H1 (cell line): ENCODE data around the gene GJD2. TPM values are rescaled to one million over a fixed set of nuclear protein-coding genes. Genes with fewer than 3 reads are reported as not detected.
A peak's percentile ranks its signal among the peaks of the same experiment; 100 is the strongest.

Experiments
- CTCF ChIA-PET: fragments of 300-600 bp; sonication (Branson Sonifier 250); formaldehyde crosslinking; loops from one replicate; lab custom pipeline; 2021; ENCODE audit not compliant: partially characterized antibody; lab: Charles Lee
- POLR2A ChIA-PET: fragments of 300-600 bp; sonication (Branson Sonifier 250); formaldehyde crosslinking; loops from one replicate; lab custom pipeline; 2021; ENCODE audit warnings: inconsistent platforms; ENCODE audit not compliant: partially characterized antibody; lab: Charles Lee
- DNase-seq, 2 experiments: peaks; one replicate each; pipeline versions ENCODE4 v3.0.0 to v3.0.0-alpha.2; 2010 to 2022; ENCODE audit warnings: low spot score in 2 of 2, low read depth in 1 of 2, mixed read lengths in 1 of 2
- FAIRE-seq: peaks from 2 replicates; lab custom pipeline; 2011; peaks lifted over from hg19 to GRCh38; lab: Jason Lieb, UNC
- H2AFZ ChIP-seq: 2 replicates; pipeline ENCODE4 v1.8.1; 2012; ENCODE audit warnings: low read length, inconsistent platforms
- H2AK5ac ChIP-seq: 2 replicates; pipeline ENCODE4 v1.6.1; 2013; ENCODE audit warnings: low read depth, low read length
- H2BK120ac ChIP-seq: replicated peaks from 2 replicates; pipeline ENCODE3; 2013; ENCODE audit warnings: low read depth, low read length, inconsistent platforms
- H2BK12ac ChIP-seq: 2 replicates; pipeline ENCODE4 v1.6.1; 2013; ENCODE audit warnings: low read depth, low read length
- H2BK15ac ChIP-seq: 2 replicates; pipeline ENCODE4 v1.6.1; 2013; ENCODE audit warnings: low read length
- H2BK20ac ChIP-seq: 2 replicates; pipeline ENCODE4 v1.6.1; 2013; ENCODE audit warnings: low read length
- H2BK5ac ChIP-seq: 2 replicates; pipeline ENCODE4 v1.6.1; 2013; ENCODE audit warnings: low read depth, low read length
- H3K14ac ChIP-seq: 2 replicates; pipeline ENCODE4 v1.6.1; 2013; ENCODE audit warnings: inconsistent platforms; ENCODE audit not compliant: insufficient read length
- H3K18ac ChIP-seq: 2 replicates; pipeline ENCODE4 v1.6.1; 2013; ENCODE audit warnings: low read length; ENCODE audit errors: extremely low read depth
- H3K23ac ChIP-seq: 2 replicates; pipeline ENCODE4 v1.6.1; 2013; ENCODE audit warnings: inconsistent platforms; ENCODE audit not compliant: insufficient read length
- H3K23me2 ChIP-seq: 2 replicates; pipeline ENCODE4 v1.6.1; 2013; ENCODE audit warnings: low read depth, low read length
- H3K27ac ChIP-seq: 2 replicates; pipeline ENCODE4 v1.6.1; 2011; ENCODE audit warnings: low read depth, low read length, inconsistent platforms
- H3K27me3 ChIP-seq, 4 experiments: replicated peaks in 1 of 4; 1 replicate in 1 of 4; 2 replicates in 3 of 4; pipeline versions ENCODE4 v1.6.1 to v1.8.1; 2011 to 2013; ENCODE audit warnings: low read length in 3 of 4, mild to moderate bottlenecking in 3 of 4, inconsistent platforms in 2 of 4, mixed read lengths in 2 of 4, moderate library complexity in 1 of 4; ENCODE audit not compliant: control insufficient read depth in 3 of 4, insufficient read depth in 3 of 4; ENCODE audit errors: extremely low read depth in 1 of 4
- H3K36me3 ChIP-seq, 4 experiments: 2 replicates each; pipeline versions ENCODE4 v1.6.1 to v1.8.1; 2011 to 2013; ENCODE audit warnings: mild to moderate bottlenecking in 4 of 4, low read length in 3 of 4, moderate library complexity in 2 of 4, control low read depth in 1 of 4, inconsistent platforms in 1 of 4; ENCODE audit not compliant: insufficient read depth in 4 of 4, control insufficient read depth in 2 of 4
- H3K4ac ChIP-seq: replicated peaks from 2 replicates; pipeline ENCODE3; 2013; ENCODE audit warnings: low read length, low read depth, mixed read lengths, inconsistent platforms; ENCODE audit not compliant: insufficient read length
- H3K4me1 ChIP-seq, 4 experiments: replicated peaks in 1 of 4; 1 replicate in 1 of 4; 2 replicates in 3 of 4; pipeline versions ENCODE4 v1.6.1 to v1.8.1; 2011 to 2013; ENCODE audit warnings: low read length in 3 of 4, inconsistent platforms in 2 of 4, mixed read lengths in 1 of 4; ENCODE audit not compliant: insufficient read depth in 4 of 4, control insufficient read depth in 3 of 4
- H3K4me2 ChIP-seq, 2 experiments: 2 replicates each; pipeline versions ENCODE4 v1.6.1 to v1.8.1; 2011 to 2013; ENCODE audit warnings: low read depth in 2 of 2, low read length in 2 of 2, control low read depth in 1 of 2, inconsistent platforms in 1 of 2, mild to moderate bottlenecking in 1 of 2; ENCODE audit not compliant: insufficient read depth in 1 of 2
- H3K4me3 ChIP-seq, 4 experiments: fragments of 200-600, 300-600 bp in 1 of 4; sonication (generic), shearing (Covaris generic), sonication (Bioruptor Twin) in 1 of 4; 2 replicates each; pipeline versions ENCODE4 v1.5.1 to v1.8.1; 2011 to 2016; ENCODE audit warnings: low read length in 4 of 4, low read depth in 3 of 4, control low read depth in 2 of 4, inconsistent platforms in 2 of 4, mild to moderate bottlenecking in 2 of 4, mixed read lengths in 1 of 4, moderate library complexity in 1 of 4; ENCODE audit not compliant: insufficient read depth in 2 of 4; ENCODE audit errors: extremely low read depth in 1 of 4
- H3K56ac ChIP-seq: replicated peaks from 2 replicates; pipeline ENCODE3; 2013; ENCODE audit warnings: low read depth, mild to moderate bottlenecking, mixed read lengths, low read length, inconsistent platforms; ENCODE audit not compliant: insufficient read length
- H3K79me1 ChIP-seq: 2 replicates; pipeline ENCODE4 v1.6.1; 2013; ENCODE audit warnings: low read depth, low read length, control low read depth
- H3K79me2 ChIP-seq, 2 experiments: 2 replicates each; pipeline versions ENCODE4 v1.6.1 to v1.8.1; 2012 to 2013; ENCODE audit warnings: low read length in 2 of 2, mild to moderate bottlenecking in 2 of 2, inconsistent platforms in 1 of 2; ENCODE audit not compliant: insufficient read depth in 2 of 2, control insufficient read depth in 1 of 2
- H3K9ac ChIP-seq, 4 experiments: replicated peaks in 1 of 4; 1 replicate in 1 of 4; 2 replicates in 3 of 4; pipeline versions ENCODE4 v1.6.1 to v1.8.1; 2011 to 2013; ENCODE audit warnings: low read depth in 3 of 4, low read length in 3 of 4, control low read depth in 2 of 4, mild to moderate bottlenecking in 2 of 4, moderate library complexity in 2 of 4, inconsistent platforms in 1 of 4; ENCODE audit errors: extremely low read depth in 1 of 4
- H3K9me3 ChIP-seq, 2 experiments: 2 replicates each; pipeline versions ENCODE4 v1.6.1 to v1.8.1; 2012 to 2013; ENCODE audit warnings: mild to moderate bottlenecking in 2 of 2, moderate library complexity in 2 of 2, control low read depth in 1 of 2, inconsistent platforms in 1 of 2, low read depth in 1 of 2, low read length in 1 of 2, mixed read lengths in 1 of 2; ENCODE audit not compliant: insufficient read depth in 2 of 2
- H4K20me1 ChIP-seq, 2 experiments: replicated peaks in 1 of 2; 2 replicates each; pipeline versions ENCODE3 to v1.8.1; 2011 to 2013; ENCODE audit warnings: inconsistent platforms in 2 of 2, low read length in 2 of 2, mild to moderate bottlenecking in 1 of 2; ENCODE audit not compliant: insufficient read depth in 2 of 2, control insufficient read depth in 1 of 2
- H4K5ac ChIP-seq: 2 replicates; pipeline ENCODE4 v1.6.1; 2013; ENCODE audit warnings: low read length, low read depth, mixed read lengths, inconsistent platforms; ENCODE audit not compliant: insufficient read length
- H4K8ac ChIP-seq: 2 replicates; pipeline ENCODE4 v1.8.0; 2013; ENCODE audit warnings: mild to moderate bottlenecking, moderate library complexity, low read length, inconsistent platforms; ENCODE audit not compliant: insufficient read depth; ENCODE audit errors: extremely low read depth
- H4K91ac ChIP-seq: replicated peaks from 2 replicates; pipeline ENCODE3; 2013; ENCODE audit warnings: low read length, mixed read lengths, inconsistent platforms; ENCODE audit not compliant: insufficient read length
- BACH1 ChIP-seq: IDR thresholded peaks from 2 replicates; pipeline ENCODE4 v1.6.1; 2012; ENCODE audit warnings: low read length, improper control_type of control experiment
- CEBPB ChIP-seq: IDR thresholded peaks from 2 replicates; pipeline ENCODE4 v1.6.1; 2012; ENCODE audit warnings: low read depth, low read length
- CHD1 ChIP-seq: IDR thresholded peaks from 2 replicates; pipeline ENCODE4 v1.6.1; 2012; ENCODE audit warnings: low read depth, low read length, improper control_type of control experiment
- CREB1 ChIP-seq: IDR thresholded peaks from 2 replicates; pipeline ENCODE4 v1.6.1; 2012; ENCODE audit warnings: inconsistent platforms
- EZH2 ChIP-seq: fragments of 200-600 bp; sonication (generic); IDR thresholded peaks from 2 replicates; pipeline ENCODE4 v1.7.1; 2012; ENCODE audit warnings: low read depth, mild to moderate bottlenecking, moderate library complexity, low read length, inconsistent platforms; ENCODE audit not compliant: severe bottlenecking
- HDAC6 ChIP-seq: IDR thresholded peaks from one replicate; pipeline ENCODE4 v1.7.1; 2012; ENCODE audit warnings: low read depth, mild to moderate bottlenecking, inconsistent platforms, low read length, moderate library complexity
- KDM4A ChIP-seq: IDR thresholded peaks from one replicate; pipeline ENCODE4 v1.7.1; 2012; ENCODE audit warnings: low read depth, mild to moderate bottlenecking, moderate library complexity, low read length, inconsistent platforms; ENCODE audit not compliant: severe bottlenecking
- RFX5 ChIP-seq: IDR thresholded peaks from 2 replicates; pipeline ENCODE4 v1.6.1; 2011; ENCODE audit warnings: low read depth, low read length, improper control_type of control experiment, borderline replicate concordance
- SP2 ChIP-seq: IDR thresholded peaks from 2 replicates; pipeline ENCODE4 v1.6.1; 2012; ENCODE audit warnings: mild to moderate bottlenecking, low read length, inconsistent platforms
- TAF1 ChIP-seq: IDR thresholded peaks from 2 replicates; pipeline ENCODE4 v1.6.1; 2011; ENCODE audit warnings: mild to moderate bottlenecking, low read depth, low read length
- WGBS, 2 experiments: shearing (Covaris generic) in 1 of 2; methylation state at CpG; one replicate each; pipeline versions ENCODE4 v1.1.6 to v1.1.7; 2013 to 2015; ENCODE audit warnings: low lambda C conversion rate in 2 of 2, mixed read lengths in 2 of 2, inconsistent platforms in 1 of 2, low coverage in 1 of 2, missing lambda C conversion rate in 1 of 2; ENCODE audit not compliant: insufficient replicate concordance in 2 of 2, insufficient coverage in 1 of 2, insufficient read length in 1 of 2; ENCODE audit errors: extremely low coverage in 1 of 2, missing lambda C conversion rate in 1 of 2; 5-methylcytosine and 5-hydroxymethylcytosine counted together
- polyA plus RNA-seq, 7 experiments: library from polyadenylated mRNA; depleted of rRNA in 3 of 7; stranded (reverse) in 5 of 7; unstranded in 2 of 7; fragments of >200 nt in 5 of 7; fragments of 200-250 nt in 2 of 7; gene quantifications; 1 replicate in 5 of 7; 2 replicates in 1 of 7; 4 replicates in 1 of 7; pipeline versions ENCODE4 v1.2.1 to v1.2.3, GENCODE V29; 2011 to 2013; ENCODE audit warnings: missing spikeins in 2 of 7, mixed read lengths in 2 of 7
- total RNA-seq: library from RNA; stranded (reverse); fragmentation: NEBNext Ultra II Directional; extraction: Animal tissue kit (Norgen Biotek cat#: 25700); gene quantifications from 2 replicates; pipeline ENCODE4 v1.2.1, GENCODE V29; 2021
- TF ChIP-seq, protein P1 (sequence below): IDR thresholded peaks from 2 replicates; pipeline ENCODE4 v1.6.1; 2012; ENCODE audit warnings: inconsistent platforms

Gene GJD2
- total and polyA plus RNA-seq, 2 of the 8 experiments (the other 6 are each of a cell fraction or from before 2014, with no cell fraction given): 0.39 to 0.54 TPM

DNA sequence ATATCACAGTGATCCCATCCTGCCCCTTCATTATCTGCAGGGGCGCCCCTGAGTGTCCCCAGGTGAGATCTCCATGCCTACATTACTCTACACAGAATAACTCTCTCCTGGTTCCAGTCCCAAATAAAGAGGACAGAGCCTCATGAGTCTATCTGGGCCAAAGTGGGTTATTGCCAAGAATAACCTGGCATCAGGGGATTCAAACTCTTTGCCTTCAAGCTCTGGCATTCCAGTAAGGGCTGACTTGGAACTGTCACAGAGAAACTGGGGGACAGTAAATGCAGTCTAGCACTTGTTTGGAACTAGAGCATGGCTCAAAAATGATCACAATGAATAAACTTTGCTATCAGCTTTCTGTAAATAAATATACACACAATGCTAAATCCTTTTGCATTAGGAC is 30.3 kb downstream of the GJD2 start:
- Histone ChIP-seq H3K56ac (no peak overlapping the region), H2BK5ac (no peak overlapping the region), H3K79me2 (no peaks in the 10 kb centered on the region), H3K4me3 (no peak overlapping the region), H3K23ac (no peak overlapping the region), H2BK120ac (no peak overlapping the region), H4K91ac (no peak overlapping the region), H4K20me1 (no peaks in the 10 kb centered on the region), H3K4me2 (no peak overlapping the region), H3K9ac (no peak overlapping the region), H4K5ac (no peak overlapping the region), H3K4ac (no peak overlapping the region), H4K8ac (no peak overlapping the region), H3K36me3 (no peaks in the 10 kb centered on the region), H2BK20ac (peak overlapping the region; percentile 65; the same call in 1 of the 2 replicates), H2AFZ (no peak overlapping the region), H3K27me3 (no peaks in the 10 kb centered on the region), H2AK5ac (no peak overlapping the region), H3K14ac (no peak overlapping the region), H3K27ac (no peak overlapping the region), H3K18ac (no peak overlapping the region), H3K9me3 (0 out of 4 replicates have a peak, but pooled peaks cover 0 to 3% of the 10 kb centered on the region in 2 experiments), H3K23me2 (no peaks in the 10 kb centered on the region), H3K79me1 (no peaks in the 10 kb centered on the region), H3K4me1 (peaks cover 0 to 15% (median 4%) of the 10 kb centered on the region in 4 experiments; a peak in 4 of 7 replicates), H2BK15ac (no peak overlapping the region), H2BK12ac (no peak overlapping the region)
- DNase-seq (no peak), FAIRE-seq (no peak)
- TF ChIP-seq HDAC6 (no peak), EZH2 (no peak), TAF1 (no peak), KDM4A (no peak), CHD1 (no peak), CEBPB (no peak), SP2 (no peak), RFX5 (no peak), BACH1 (no peak), CREB1 (no peak)
- TF ChIP-seq, protein P1, sequence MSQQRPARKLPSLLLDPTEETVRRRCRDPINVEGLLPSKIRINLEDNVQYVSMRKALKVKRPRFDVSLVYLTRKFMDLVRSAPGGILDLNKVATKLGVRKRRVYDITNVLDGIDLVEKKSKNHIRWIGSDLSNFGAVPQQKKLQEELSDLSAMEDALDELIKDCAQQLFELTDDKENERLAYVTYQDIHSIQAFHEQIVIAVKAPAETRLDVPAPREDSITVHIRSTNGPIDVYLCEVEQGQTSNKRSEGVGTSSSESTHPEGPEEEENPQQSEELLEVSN: no peak
- WGBS, 2 experiments: 93% methylated on average over 1 of the region's 1 CpG; no CpG with 5 or more reads in 1 of the 2 experiments
- ChIA-PET POLR2A (no interaction called here), CTCF (interaction anchor here (0.6 to 1.3 kb wide), 4 partner anchors 12 to 69 kb away, joined by 3 to 4 read pairs (median 4); no protein-coding TSS in a partner anchor)
